ENCODE results near the gene CEP83.
A peak's percentile ranks its signal among the peaks of the same experiment; 100 is the strongest.
"Not testable (repeated sequence)": the region's sequence is repeated elsewhere in the genome, so short reads cannot be mapped to it uniquely, and the experiment has no call there.

Gene CEP83

GRCh38 chr12:94316600-94316999 lies 143.1 kb downstream of the CEP83 start:
- DNase-seq (ENCODE audit: extremely low spot score, insufficient read length, low read depth); FAIRE-seq: not testable (repeated sequence)

GRCh38 chr12:94312378-94312777 lies 147.3 kb downstream of the CEP83 start:
- no peak for DNase-seq (ENCODE audit: extremely low spot score, insufficient read length, low read depth)
- FAIRE-seq = no peak

- DNase-seq (ENCODE audit: extremely low spot score, insufficient read length, low read depth) (peak; percentile 14), FAIRE-seq (peak; percentile 75)
These were observed 150.3 kb downstream of the CEP83 start for GRCh38 chr12:94309373-94309772.

GRCh38 chr12:94308612-94309011 lies 151.1 kb downstream of the CEP83 start:
- FAIRE-seq = peak; percentile 53
- no peak for DNase-seq (ENCODE audit: extremely low spot score, insufficient read length, low read depth)

- no peak for DNase-seq (ENCODE audit: extremely low spot score, insufficient read length, low read depth)
- FAIRE-seq = peak; percentile 89
These were observed 154.3 kb downstream of the CEP83 start for GRCh38 chr12:94305130-94305957.

- no peak for DNase-seq (ENCODE audit: extremely low spot score, insufficient read length, low read depth)
These were observed 155.1 kb downstream of the CEP83 start for GRCh38 chr12:94304566-94305061.

GRCh38 chr12:94304012-94304411 lies 155.7 kb downstream of the CEP83 start:
- FAIRE-seq (no peak), DNase-seq (ENCODE audit: extremely low spot score, insufficient read length, low read depth) (no peak)

More at GRCh38 chr12:94304566-94305061, 155.1 kb downstream of the CEP83 start:
- FAIRE-seq = no peak

GRCh38 chr12:94299846-94300245 lies 159.8 kb downstream of the CEP83 start:
- DNase-seq (ENCODE audit: extremely low spot score, insufficient read length, low read depth) (no peak), FAIRE-seq (no peak)

GRCh38 chr12:94297876-94298505 lies 161.7 kb downstream of the CEP83 start:
- FAIRE-seq = no peak
- no peak for DNase-seq (ENCODE audit: extremely low spot score, insufficient read length, low read depth)

GRCh38 chr12:94297096-94297699 lies 162.5 kb downstream of the CEP83 start:
- no peak for DNase-seq (ENCODE audit: extremely low spot score, insufficient read length, low read depth)
- peak; percentile 44 for FAIRE-seq

GRCh38 chr12:94290353-94290752 lies 169.3 kb downstream of the CEP83 start:
- no peak for FAIRE-seq

GRCh38 chr12:94289461-94290312 lies 170.0 kb downstream of the CEP83 start:
- DNase-seq (ENCODE audit: extremely low spot score, insufficient read length, low read depth) = no peak
- no peak for FAIRE-seq

More at GRCh38 chr12:94290353-94290752, 169.3 kb downstream of the CEP83 start:
- no peak for DNase-seq (ENCODE audit: extremely low spot score, insufficient read length, low read depth)

- no peak for DNase-seq (ENCODE audit: extremely low spot score, insufficient read length, low read depth)
- no peak for FAIRE-seq
These were observed 172.4 kb downstream of the CEP83 start for GRCh38 chr12:94287245-94287628.

- no peak for FAIRE-seq
- no peak for DNase-seq (ENCODE audit: extremely low spot score, insufficient read length, low read depth)
These were observed 173.0 kb downstream of the CEP83 start for GRCh38 chr12:94286583-94287244.

GRCh38 chr12:94285943-94286582 lies 173.6 kb downstream of the CEP83 start:
- no peak for DNase-seq (ENCODE audit: extremely low spot score, insufficient read length, low read depth)
- FAIRE-seq = no peak

- FAIRE-seq (no peak), DNase-seq (ENCODE audit: extremely low spot score, insufficient read length, low read depth) (no peak)
These were observed 174.8 kb downstream of the CEP83 start for GRCh38 chr12:94284859-94285258.

GRCh38 chr12:94284046-94284445 lies 175.6 kb downstream of the CEP83 start:
- no peak for FAIRE-seq
- DNase-seq (ENCODE audit: extremely low spot score, insufficient read length, low read depth) = no peak

- DNase-seq (ENCODE audit: extremely low spot score, insufficient read length, low read depth) = no peak
- FAIRE-seq = peak; percentile 47
These were observed 177.0 kb downstream of the CEP83 start for GRCh38 chr12:94282675-94283074.

GRCh38 chr12:94280063-94280462 lies 179.6 kb downstream of the CEP83 start:
- no peak for DNase-seq (ENCODE audit: extremely low spot score, insufficient read length, low read depth)

More at GRCh38 chr12:94280063-94280462, 179.6 kb downstream of the CEP83 start:
- FAIRE-seq = no peak
